HG02678 (cell line): ENCODE results near the gene CAMK2D.

Experiments used
- ATAC-seq: cut with Tn5 transposase; IDR thresholded peaks from one replicate; pipeline ENCODE4 v1.9.1; 2021; ENCODE audit warnings: mild to moderate bottlenecking, moderate library complexity; ENCODE audit not compliant: unreplicated experiment

The CAMK2D gene

DNA sequence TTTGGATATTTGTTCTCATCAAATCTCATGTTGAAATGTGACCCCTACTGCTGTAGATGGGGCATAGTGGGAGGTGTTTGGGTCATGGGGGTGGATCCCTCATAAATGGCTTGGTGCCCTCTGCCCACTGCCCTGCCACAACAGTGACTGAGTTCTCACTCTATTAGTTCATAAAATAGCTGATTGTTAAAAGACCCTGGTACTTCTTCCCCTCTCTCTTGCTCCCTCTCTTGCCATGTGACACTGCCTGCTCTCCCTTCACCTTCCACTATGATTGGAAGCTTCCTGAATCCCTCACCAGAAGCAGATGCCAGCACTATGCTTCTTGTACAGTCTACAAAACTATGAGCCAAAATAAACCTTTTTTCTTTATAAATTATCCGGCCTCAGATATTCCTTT, 182.2 kb downstream of the CAMK2D start:
- ATAC-seq: no peak

DNA sequence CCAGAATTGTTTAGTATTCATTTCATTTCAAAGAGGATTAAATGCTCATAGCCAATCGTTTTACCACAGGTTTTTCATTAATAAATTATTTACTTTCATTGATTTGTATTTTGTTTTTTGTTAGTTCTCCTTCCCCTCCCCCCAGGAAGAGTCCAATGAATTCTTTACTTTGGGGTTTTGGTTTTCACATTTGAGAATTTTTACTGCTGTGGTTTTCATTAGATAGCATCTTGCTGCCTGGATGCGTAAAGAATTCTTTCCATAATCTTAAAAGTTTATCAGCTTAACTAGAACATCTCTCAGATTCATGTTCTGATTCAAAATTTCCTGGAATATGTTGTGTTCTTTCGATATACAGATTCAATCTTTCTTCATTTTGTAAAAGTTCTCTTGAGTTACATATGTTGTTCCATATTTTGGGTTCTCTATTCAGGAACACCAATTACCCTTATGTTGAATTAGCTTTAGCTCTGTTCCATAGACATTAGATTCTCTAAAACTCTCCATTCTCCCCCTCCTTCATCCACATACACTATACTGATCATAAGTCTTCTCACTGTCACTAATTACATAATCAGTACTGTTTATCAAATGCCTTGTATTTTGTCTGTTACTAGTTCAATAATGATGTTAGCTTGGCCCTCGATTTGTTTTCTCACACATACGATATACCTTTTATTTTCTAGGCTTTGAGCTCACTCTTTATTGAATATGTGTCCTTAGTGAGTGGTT, 184.4 kb downstream of the CAMK2D start:
- ATAC-seq: no peak

DNA sequence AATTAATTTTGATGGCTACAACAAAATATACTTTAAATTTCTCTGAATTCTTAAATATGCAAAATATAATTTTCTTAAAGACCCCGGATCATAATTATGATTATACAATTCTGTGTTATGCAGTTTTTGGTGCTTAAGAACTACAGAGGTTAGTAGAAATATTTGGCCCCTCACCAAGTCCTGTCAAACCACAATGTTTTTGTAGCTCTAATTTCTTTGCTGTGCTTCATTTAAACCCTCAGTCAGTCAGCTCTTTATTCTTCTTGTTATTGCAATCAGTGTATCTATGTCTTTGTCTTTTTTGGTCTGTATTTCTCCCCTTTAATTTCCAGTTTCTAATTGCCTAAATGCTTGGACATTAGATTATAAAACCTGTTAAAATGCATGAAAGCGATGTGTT, 186.1 kb downstream of the CAMK2D start:
- no peak for ATAC-seq

DNA sequence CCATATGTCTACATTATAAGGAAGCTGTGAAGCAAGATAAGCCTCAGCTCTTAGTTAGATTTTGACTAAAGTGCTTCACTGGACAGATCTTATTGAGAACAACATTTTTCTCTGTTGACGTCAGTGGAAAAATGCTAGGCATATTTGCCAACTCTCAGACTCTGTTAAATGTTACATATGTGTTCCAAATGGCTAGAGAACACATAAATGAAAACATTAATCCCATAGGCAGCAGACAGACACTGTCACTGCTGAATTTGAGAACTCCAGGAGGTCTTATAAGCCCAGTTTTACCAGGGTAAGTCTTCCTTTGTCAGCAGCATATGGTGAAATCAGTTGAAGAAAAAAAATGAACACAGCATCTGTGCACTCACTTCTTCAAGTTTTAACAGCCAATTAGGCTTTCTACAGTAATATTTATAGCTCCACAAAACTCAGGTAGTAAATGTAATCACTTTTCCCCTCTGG, 186.9 kb downstream of the CAMK2D start:
- ATAC-seq: no peak

DNA sequence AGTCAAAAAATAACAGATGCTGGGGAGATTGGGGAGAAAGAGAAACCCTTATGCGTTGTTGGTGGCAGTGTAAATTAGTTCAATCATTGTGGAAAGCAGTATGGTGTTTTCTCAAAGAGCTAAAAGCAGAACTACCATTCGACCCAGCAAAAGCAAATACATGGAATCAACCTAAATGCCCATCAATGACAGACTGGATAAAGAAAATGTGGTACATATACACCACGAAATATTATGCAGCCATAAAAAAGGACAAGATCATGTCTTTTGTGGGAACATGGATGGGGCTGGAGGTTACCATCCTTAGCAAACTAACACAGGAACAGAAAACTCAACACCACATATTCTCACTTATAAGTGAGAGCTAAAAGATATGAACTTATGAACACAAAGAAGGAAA, 188.9 kb downstream of the CAMK2D start:
- ATAC-seq: peak; percentile 46

DNA sequence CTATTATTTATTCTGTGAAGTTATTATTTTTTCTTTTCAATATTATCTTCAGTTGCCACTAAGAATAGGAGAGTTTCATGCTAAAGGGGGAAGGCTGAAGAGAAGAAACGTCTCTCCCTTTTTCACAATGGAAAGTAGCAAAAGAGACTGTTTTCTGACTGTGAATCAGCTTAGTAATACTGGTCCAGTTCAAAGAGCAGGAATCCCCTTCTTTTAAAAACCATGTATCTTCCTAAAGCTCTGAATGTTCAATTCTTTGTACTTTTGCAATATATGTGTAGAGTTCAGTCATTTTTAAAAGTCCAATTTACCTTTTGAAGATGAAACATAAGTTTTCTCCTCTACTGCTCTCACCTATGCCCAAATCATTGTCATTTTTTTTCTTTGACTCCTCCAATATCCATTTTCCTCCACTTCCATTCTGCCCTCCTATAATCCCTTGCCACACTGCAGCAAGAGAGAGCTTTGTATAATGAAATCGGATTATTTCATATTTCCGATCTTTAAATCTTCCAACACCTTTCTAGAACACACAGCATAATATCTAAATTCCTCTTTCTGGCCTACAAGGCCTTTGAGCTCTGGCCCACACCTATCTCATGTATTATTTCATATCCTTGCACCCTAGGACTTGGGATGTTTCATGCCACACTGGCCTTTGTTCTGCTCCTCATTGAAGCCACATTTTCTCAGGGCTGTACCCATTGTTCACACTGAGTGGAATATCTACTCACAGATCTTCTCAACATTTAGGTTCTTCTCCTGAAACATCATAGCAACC, 195.3 kb downstream of the CAMK2D start:
- no peak for ATAC-seq

DNA sequence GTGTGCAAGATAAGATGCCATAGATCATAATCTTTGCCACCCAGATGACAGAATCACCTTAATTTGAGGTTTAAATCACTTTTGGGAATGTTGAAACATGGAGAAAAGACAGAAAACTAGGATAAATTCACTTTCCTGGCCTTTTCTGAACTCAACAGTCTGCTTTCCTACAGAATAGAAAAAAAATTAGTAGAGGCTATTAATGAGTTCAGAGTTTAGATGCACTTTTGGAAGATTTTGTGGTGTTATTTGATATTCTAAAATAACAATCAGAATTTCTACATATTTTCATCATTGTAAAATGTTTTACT, 195.9 kb downstream of the CAMK2D start:
- ATAC-seq: no peak

DNA sequence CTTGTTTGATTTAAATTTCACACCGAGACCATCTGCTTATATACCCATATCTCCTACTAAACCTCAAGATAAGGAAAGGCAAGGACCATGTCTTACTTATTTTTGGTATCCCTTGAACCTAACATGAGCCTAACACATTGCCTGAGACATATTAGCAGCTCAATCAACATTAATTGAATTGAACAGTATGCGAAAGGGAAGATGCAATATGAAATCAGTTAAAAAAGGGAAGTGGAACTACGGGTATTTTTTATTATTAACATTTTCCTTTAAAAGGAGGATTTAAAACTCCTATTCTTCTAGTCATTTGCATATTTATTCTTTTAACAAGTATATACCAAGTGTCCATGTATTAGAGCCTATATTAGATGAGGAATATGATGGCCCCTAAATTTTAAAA, 197.0 kb downstream of the CAMK2D start:
- peak; percentile 19 for ATAC-seq

DNA sequence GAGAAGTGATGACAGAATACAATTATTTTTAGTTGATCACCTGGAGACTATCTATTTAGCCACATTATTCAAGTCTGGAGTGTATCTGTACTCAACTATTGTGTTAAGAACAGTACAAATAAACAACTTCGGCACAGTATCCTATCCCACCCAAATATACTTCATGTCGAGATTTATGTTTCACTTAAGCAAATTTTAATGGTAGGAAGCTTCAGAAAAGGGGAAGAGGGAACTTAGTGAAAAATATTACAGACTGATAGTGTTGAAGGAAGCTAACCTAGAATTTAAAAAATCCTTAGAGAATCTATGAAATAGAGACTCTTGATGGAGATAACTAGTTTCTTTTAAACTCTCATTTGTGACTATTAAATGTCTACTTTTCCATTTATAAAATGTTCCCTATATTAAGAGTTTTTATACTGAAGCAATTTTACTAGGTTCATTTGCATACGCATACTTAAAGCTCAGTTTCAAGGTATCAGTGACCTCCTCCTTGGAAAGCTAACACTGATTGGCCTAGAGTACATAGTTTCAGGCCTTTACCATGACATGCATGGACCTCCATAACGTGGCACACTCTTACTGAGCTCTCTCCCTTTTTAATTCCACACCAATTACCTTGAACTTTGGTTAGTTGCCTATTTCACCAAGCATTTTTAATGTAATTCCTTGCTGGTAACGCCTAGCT, 197.7 kb downstream of the CAMK2D start:
- ATAC-seq: no peak

DNA sequence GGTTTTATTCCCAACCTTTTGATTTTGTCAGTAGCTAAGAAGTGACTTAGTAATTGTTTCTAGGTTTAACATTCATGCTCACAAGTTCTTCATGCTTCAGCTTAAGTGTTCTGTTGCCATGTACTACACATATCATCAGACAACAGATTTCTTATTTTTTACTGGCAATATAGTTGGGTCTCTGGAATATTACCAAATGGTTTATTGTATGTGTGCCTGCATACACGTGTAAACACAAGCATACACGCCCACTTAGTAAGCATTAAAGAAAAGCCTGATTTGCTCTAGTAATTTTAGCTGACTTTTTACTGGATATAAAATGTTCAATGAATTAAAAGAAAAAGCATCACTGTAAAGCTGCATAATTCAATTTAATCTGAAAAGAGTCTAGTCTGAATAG, 199.8 kb downstream of the CAMK2D start:
- ATAC-seq: no peak

DNA sequence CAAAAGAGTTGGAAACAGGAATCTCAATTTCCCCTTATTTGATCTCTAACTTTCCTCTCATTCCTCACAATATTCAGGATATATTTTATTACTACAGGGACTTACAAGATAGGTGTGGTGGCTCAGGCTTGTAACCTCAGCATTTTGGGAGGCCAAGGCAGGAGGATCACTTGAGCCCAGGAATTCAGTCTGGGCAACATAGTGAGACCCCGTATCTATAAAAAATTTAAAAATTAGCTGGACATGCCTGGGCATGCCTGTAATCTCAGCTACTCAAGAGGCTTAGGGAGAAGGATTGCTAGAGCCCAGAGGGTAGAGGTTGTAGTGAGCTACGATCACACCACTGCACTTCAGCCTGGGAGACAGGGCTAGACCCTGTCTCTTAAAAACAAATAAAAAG, 200.4 kb downstream of the CAMK2D start:
- ATAC-seq: no peak

DNA sequence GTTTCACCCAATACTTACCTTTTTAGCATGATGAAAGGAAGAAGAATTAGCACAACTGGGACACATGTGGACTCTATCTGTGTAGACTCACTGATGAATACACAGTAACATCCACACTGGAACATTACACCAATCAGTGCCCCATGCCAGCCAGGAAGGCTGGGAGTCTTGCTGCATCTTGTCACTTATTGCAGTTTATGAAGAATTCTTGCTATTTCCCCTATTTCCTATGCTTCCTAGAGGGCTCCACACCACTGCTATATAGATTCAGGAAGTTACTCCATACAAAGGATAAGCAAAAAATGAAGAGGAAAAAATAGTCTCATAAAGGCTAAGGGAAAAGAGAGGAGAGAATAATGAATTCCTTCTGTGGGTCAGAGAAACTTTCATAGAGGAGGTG, 201.0 kb downstream of the CAMK2D start:
- no peak for ATAC-seq

DNA sequence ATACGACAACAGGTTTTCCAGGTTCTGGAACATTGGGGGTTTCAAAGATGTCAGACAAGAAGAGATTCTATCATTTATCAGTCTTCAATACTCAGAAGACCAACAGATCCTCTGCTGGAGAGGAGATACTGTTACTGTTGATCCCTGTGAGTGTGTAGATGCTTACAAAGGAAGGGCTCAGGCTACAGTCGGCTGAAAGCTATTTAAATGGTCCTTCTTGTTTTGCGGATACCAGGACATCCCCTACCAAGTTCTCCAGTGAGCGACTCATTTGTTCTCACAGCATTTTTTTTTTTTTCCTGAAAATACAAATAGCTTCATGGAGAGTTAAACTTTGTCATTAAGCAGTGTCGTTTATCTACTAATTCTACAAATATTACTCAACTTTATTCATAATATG, 201.6 kb downstream of the CAMK2D start:
- no peak for ATAC-seq

DNA sequence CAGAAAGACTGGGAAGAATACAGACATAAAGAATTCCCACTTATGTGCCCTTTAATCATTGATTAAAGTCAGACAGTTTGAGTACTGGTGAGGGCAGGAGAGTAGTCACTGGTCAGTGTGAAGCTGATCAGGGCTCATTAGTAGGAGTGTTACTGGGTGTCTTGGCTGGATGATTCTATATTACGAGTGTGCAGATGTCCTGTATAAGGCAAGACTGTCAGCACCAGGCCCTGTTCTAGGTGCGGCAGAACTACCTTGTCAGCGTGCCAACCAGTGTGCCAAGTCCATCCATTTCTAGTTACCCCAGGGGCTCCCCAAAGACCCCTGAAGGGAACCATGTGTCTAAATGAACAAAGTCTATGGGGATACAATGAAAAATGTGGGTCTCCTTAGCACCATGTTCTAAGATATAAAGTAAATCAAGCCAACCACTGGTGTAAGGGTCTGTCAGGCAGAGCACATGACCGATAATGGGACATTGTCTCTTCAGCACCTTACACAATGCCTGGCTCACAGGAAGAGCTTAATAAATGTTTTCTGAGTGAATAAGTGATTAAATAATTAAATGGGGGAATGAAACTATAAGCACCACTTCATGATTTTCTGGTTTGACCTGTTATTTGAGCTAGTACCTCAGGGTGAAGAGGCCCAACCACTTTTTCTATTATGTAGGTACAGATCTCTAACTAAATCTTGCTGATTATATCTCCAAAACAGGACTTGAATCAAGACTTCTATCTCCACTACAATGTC, 205.0 kb downstream of the CAMK2D start:
- ATAC-seq: no peak

DNA sequence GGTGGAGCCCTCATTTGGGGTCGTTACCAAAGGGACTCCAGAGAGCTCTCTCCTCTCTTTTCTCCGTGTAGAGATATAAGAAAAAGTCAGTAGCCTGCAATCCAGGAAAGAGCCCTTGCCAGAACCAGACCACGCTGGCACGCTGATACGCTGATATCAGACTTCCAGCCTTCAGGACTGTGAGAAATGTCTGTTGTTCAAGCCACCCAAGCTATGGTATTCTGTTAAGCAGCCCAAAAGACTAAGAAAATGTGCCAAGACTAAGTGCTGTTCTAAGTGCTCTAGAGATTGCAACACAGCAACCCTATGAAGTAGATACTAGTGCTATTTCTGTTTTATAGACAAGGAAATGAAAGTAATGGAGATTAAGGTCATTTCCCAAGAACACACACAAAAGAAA, 205.7 kb downstream of the CAMK2D start:
- ATAC-seq: no peak

DNA sequence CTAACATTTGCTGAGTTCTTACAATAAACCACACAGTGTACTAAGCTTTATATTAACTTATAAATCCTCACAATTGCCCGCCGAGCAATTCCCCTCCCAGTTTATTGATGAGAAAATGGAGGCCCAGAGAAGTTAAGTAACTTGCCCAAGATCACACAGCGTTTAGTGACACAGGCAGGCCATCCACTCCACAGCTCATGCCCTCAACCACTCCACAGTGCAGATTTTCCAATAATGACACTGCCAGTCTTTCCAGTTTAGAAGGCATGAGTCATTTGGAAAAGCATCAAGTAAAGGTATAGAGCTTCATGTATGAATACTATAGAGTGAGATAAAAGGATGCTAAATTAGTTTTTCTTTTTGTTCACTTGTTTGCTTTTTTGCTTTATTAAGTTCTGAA, 208.5 kb downstream of the CAMK2D start:
- ATAC-seq: no peak

DNA sequence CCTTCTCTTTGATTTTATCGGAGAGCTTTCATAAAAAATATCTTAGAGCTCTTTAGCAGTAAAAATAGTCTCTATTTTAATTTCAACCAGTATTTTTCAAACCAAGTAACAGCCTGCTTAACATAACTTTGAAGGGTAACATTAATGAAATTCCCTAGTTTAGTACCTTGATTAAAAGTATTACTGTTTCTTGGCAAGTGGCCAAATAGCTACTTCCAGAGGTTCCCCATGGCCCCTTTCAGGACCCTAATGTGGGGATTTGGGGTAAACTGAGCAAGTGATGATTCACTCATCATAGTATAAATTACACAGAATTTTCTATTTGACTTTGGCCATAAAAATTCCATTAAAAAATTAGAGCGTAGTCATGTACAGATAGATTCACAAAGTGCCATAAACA, 211.0 kb downstream of the CAMK2D start:
- no peak for ATAC-seq

DNA sequence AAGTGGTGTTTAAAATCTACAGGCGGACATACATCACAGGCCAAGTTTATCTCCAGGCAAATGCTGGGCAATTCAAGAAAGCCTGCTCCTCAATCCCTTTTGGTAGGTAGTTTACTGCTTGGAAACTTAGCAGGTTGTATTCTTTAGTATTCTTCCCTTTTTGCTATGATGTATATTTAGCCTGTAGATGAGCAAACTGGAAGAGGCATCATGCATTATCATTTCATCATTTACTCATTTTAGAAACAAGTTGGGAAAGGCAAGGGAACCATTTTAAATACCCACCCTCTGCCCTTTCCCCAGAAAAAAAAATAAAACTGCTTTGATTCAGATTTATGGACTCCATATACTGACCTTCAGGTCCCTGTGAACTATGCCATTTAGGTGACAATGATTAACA, 213.2 kb downstream of the CAMK2D start:
- no peak for ATAC-seq

DNA sequence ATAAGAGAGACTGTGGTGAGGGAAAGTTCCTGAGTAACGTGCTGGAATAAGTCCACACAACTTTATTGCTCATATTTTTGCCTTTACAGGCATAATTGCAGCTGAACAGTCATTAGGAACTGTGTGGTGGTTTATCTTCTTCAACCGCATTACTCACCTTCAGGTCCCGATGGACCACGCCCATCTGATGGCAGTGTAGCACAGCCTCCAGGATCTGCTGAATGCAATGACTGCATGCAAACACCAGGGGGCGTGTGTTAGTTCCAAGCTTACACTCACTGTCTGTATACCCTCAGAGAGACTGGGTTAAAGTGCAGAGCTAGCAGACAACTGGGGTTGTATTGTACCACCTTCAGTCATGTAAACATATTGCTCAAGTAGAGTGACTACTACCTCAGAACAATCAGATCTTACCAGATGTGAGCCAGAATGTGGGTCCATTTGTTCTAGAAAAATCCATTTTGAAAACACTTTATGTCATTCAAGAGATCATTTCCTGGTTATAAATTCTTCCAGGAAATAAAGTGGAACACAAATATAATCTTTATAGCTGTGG, 214.0 kb downstream of the CAMK2D start:
- ATAC-seq: peak; percentile 95

DNA sequence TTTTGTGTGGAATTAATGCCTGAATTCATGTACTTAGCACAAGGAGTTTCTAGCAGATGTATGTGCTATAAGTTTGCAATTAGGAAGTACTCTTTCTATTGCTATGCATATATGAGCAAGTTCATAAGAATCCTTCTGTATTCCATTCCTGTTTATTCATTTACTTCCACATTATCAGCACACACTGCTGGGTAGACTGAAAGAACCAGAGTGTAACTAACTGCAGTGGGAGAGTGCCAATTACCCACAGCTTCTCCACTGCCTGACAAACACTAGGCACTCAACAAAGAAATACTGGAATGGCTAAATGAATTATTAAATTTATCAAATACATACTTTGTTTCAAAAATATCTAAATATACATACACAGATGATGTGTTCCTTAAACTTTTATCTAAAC, 219.6 kb downstream of the CAMK2D start:
- no peak for ATAC-seq

DNA sequence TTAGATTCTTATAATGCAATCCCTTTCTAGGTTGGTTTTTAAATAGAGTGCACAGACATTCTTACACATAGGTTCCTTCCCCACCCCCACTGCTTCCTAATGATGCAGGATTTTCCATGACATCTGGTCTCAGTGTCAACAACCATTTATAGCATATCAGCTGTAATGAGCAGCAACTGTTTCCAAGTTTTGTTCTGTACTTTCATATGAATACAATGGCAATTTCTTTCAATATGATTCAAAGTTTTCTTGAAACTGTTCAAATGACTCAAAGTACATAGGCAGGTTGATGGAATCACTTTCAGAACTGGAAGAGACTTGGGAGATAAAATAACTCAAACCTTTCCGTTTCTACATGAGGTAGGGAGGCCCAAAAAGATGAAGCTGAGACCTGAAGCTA, 220.7 kb downstream of the CAMK2D start:
- ATAC-seq: no peak
